Tibial artery (tissue), 4 donors: Measurements from ENCODE around the gene PACS2.
A peak's percentile ranks its signal among the peaks of the same experiment; 100 is the strongest.
"Not testable (repeated sequence)": the region's sequence is repeated elsewhere in the genome, so short reads cannot be mapped to it uniquely, and the experiment has no call there.

Source experiments
- DNase-seq, 2 donors: peaks; one replicate each; pipeline ENCODE4 v3.0.0-alpha.2; 2019
- H3K27ac ChIP-seq, 2 donors: fragments of 200-600 bp; sonication (generic) in 1 of 2; 1 replicate in 1 of 2; 2 replicates in 1 of 2; pipeline ENCODE4 v1.5.1; 2018 to 2019; ENCODE audit warnings: mild to moderate bottlenecking in 1 of 2
- H3K27me3 ChIP-seq, 2 donors: fragments of 200-600 bp; sonication (generic) in 1 of 2; one replicate each; pipeline versions ENCODE4 v1.5.1 to v1.6.0; 2016 to 2019
- H3K36me3 ChIP-seq, 3 donors: fragments of 200-600 bp; sonication (generic) in 2 of 3; one replicate each; pipeline ENCODE4 v1.5.1; 2016 to 2019; ENCODE audit warnings: mild to moderate bottlenecking in 2 of 3
- H3K4me1 ChIP-seq, 4 donors: fragments of 200-600 bp; sonication (generic) in 2 of 4; 1 replicate in 3 of 4; 2 replicates in 1 of 4; pipeline ENCODE4 v1.5.1; 2016 to 2019
- H3K4me3 ChIP-seq, 2 donors: fragments of 200-600 bp; sonication (generic) in 1 of 2; 1 replicate in 1 of 2; 2 replicates in 1 of 2; pipeline ENCODE4 v1.5.1; 2018 to 2019; ENCODE audit warnings: mild to moderate bottlenecking in 2 of 2
- H3K9me3 ChIP-seq, 3 donors: fragments of 200-600 bp; sonication (generic) in 1 of 3; one replicate each; pipeline ENCODE4 v1.5.1; 2016 to 2019
- CTCF ChIP-seq, 2 experiments: fragments of 200-600 bp in 1 of 2; fragments of 450-650 bp in 1 of 2; IDR thresholded peaks; one replicate each; pipeline ENCODE4 v1.5.1; 2017 to 2019; ENCODE audit warnings: antibody characterized with exemption in 2 of 2, mild to moderate bottlenecking in 1 of 2, moderate library complexity in 1 of 2
- intact Hi-C: fragments of 100-400 bp; cut with DNase I; formaldehyde crosslinking; loops from one replicate; pipeline ENCODE4 v1.15.0; 2023; ENCODE audit warnings: low total_unique reads

Gene PACS2

GRCh38 chr14:105358140-105358846, 43.7 kb downstream of the PACS2 start:
- Histone ChIP-seq H3K9me3 (no peaks in the 10 kb centered on the region), H3K4me1 (no peaks in the 10 kb centered on the region), H3K4me3 (no peak overlapping the region), H3K36me3 (peaks cover 6 to 57% (median 36%) of the 10 kb centered on the region in 3 donors), H3K27me3 (no peaks in the 10 kb centered on the region), H3K27ac (no peak overlapping the region)
- no peak for DNase-seq
- no peak for TF ChIP-seq CTCF (IDR thresholded peaks at IDR 0.05)
- intact Hi-C loops, result no loop called here

GRCh38 chr14:105358943-105359342, 44.4 kb downstream of the PACS2 start:
- Histone ChIP-seq H3K4me1 (peaks cover 0 to 3% (median under 1%) of the 10 kb centered on the region in 4 donors), H3K4me3 (no peak overlapping the region), H3K36me3 (peaks cover 6 to 55% (median 33%) of the 10 kb centered on the region in 3 donors), H3K9me3 (no peaks in the 10 kb centered on the region), H3K27me3 (no peaks in the 10 kb centered on the region), H3K27ac (no peak overlapping the region)
- intact Hi-C loops, result no loop called here
- no peak for DNase-seq
- no peak for TF ChIP-seq CTCF (IDR thresholded peaks at IDR 0.05)

- H3K27me3 ChIP-seq, intact Hi-C loops, DNase-seq, H3K9me3 ChIP-seq, H3K27ac ChIP-seq, H3K4me3 ChIP-seq: not testable (repeated sequence)
- peaks cover 0 to 11% (median 3%) of the 10 kb centered on the region in 4 donors for H3K4me1 ChIP-seq
- H3K36me3 ChIP-seq, result peaks cover 6 to 35% (median 17%) of the 10 kb centered on the region in 3 donors
These were observed 46.9 kb downstream of the PACS2 start for GRCh38 chr14:105361412-105361811.

- Histone ChIP-seq H3K27ac (no peak overlapping the region), H3K9me3 (no peaks in the 10 kb centered on the region), H3K4me3 (peak overlapping the region; percentile 11 to 31), H3K27me3 (no peaks in the 10 kb centered on the region), H3K4me1 (peaks cover 0 to 11% (median 3%) of the 10 kb centered on the region in 4 donors), H3K36me3 (peaks cover 16 to 36% (median 25%) of the 10 kb centered on the region in 3 donors)
- no peak for TF ChIP-seq CTCF (IDR thresholded peaks at IDR 0.05)
- intact Hi-C loops, result no loop called here
- no peak for DNase-seq
These were observed 49.5 kb downstream of the PACS2 start for GRCh38 chr14:105363847-105364708.

GRCh38 chr14:105365101-105365500, 50.6 kb downstream of the PACS2 start:
- intact Hi-C loops, result loop anchor here (5.0 kb wide), 1 partner anchor 82 kb away; no protein-coding TSS in a partner anchor
- H3K27ac ChIP-seq, result no peak overlapping the region
- TF ChIP-seq CTCF (IDR thresholded peaks at IDR 0.05), result no peak
- H3K36me3 ChIP-seq, result peaks cover 25 to 46% (median 35%) of the 10 kb centered on the region in 3 donors
- no peak for DNase-seq
- no peaks in the 10 kb centered on the region for H3K9me3 ChIP-seq
- H3K4me1 ChIP-seq, result peaks cover 0 to 11% (median 3%) of the 10 kb centered on the region in 4 donors
- H3K4me3 ChIP-seq, result no peak overlapping the region
- H3K27me3 ChIP-seq, result no peaks in the 10 kb centered on the region

- Histone ChIP-seq H3K27me3 (no peaks in the 10 kb centered on the region), H3K36me3 (peaks cover 25 to 46% (median 32%) of the 10 kb centered on the region in 3 donors), H3K27ac (no peak overlapping the region), H3K9me3 (no peaks in the 10 kb centered on the region), H3K4me1 (peaks cover 0 to 11% (median 3%) of the 10 kb centered on the region in 4 donors), H3K4me3 (no peak overlapping the region)
- intact Hi-C loops, result loop anchor here (5.0 kb wide), 1 partner anchor 82 kb away; no protein-coding TSS in a partner anchor
- no peak for TF ChIP-seq CTCF (IDR thresholded peaks at IDR 0.05)
- no peak for DNase-seq
These were observed 51.1 kb downstream of the PACS2 start for GRCh38 chr14:105365681-105366080.
